ENCODE measurements around the gene RAB10.

RAB10 gene

GRCh38 chr2:26144031-26144430, 110.1 kb downstream of the RAB10 start:
- TF ChIP-seq POLR2AphosphoS5 (IDR thresholded peaks at IDR 0.05; ENCODE audit: low read depth, low read length) (no peak), SIN3A (IDR thresholded peaks at IDR 0.05; ENCODE audit: borderline replicate concordance, insufficient read depth, low read length) (no peak), FOXP2 (optimal IDR thresholded peaks at IDR 0.05; ENCODE audit: borderline replicate concordance, extremely low read depth, extremely low read length, insufficient read depth) (no peak), REST (IDR thresholded peaks at IDR 0.05; ENCODE audit: insufficient read depth in 1 of 2, low read depth in 2 of 2, low read length in 2 of 2) (no peak), TAF1 (IDR thresholded peaks at IDR 0.05; ENCODE audit: borderline replicate concordance, insufficient read depth, low read length) (no peak)

GRCh38 chr2:26144953-26145680, 111.2 kb downstream of the RAB10 start:
- no peak for TF ChIP-seq POLR2AphosphoS5 (IDR thresholded peaks at IDR 0.05; ENCODE audit: low read depth, low read length)
- TF ChIP-seq TAF1 (IDR thresholded peaks at IDR 0.05; ENCODE audit: borderline replicate concordance, insufficient read depth, low read length): no peak
- no peak for TF ChIP-seq FOXP2 (optimal IDR thresholded peaks at IDR 0.05; ENCODE audit: borderline replicate concordance, extremely low read depth, extremely low read length, insufficient read depth)
- no peak for TF ChIP-seq REST (IDR thresholded peaks at IDR 0.05; ENCODE audit: insufficient read depth in 1 of 2, low read depth in 2 of 2, low read length in 2 of 2)
- TF ChIP-seq SIN3A (IDR thresholded peaks at IDR 0.05; ENCODE audit: borderline replicate concordance, insufficient read depth, low read length): no peak

GRCh38 chr2:26148501-26148900, 114.6 kb downstream of the RAB10 start:
- TF ChIP-seq FOXP2 (optimal IDR thresholded peaks at IDR 0.05; ENCODE audit: borderline replicate concordance, extremely low read depth, extremely low read length, insufficient read depth) (no peak), REST (IDR thresholded peaks at IDR 0.05; ENCODE audit: insufficient read depth in 1 of 2, low read depth in 2 of 2, low read length in 2 of 2) (peak; percentile 76 to 91)

- TF ChIP-seq POLR2AphosphoS5 (IDR thresholded peaks at IDR 0.05; ENCODE audit: low read depth, low read length) (no peak), FOXP2 (optimal IDR thresholded peaks at IDR 0.05; ENCODE audit: borderline replicate concordance, extremely low read depth, extremely low read length, insufficient read depth) (no peak), SIN3A (IDR thresholded peaks at IDR 0.05; ENCODE audit: borderline replicate concordance, insufficient read depth, low read length) (no peak), TAF1 (IDR thresholded peaks at IDR 0.05; ENCODE audit: borderline replicate concordance, insufficient read depth, low read length) (no peak), REST (IDR thresholded peaks at IDR 0.05; ENCODE audit: insufficient read depth in 1 of 2, low read depth in 2 of 2, low read length in 2 of 2) (no peak)
Observed at GRCh38 chr2:26150243-26150642, 116.4 kb downstream of the RAB10 start.

- TF ChIP-seq TAF1 (IDR thresholded peaks at IDR 0.05; ENCODE audit: borderline replicate concordance, insufficient read depth, low read length) (no peak), FOXP2 (optimal IDR thresholded peaks at IDR 0.05; ENCODE audit: borderline replicate concordance, extremely low read depth, extremely low read length, insufficient read depth) (no peak), POLR2AphosphoS5 (IDR thresholded peaks at IDR 0.05; ENCODE audit: low read depth, low read length) (no peak), SIN3A (IDR thresholded peaks at IDR 0.05; ENCODE audit: borderline replicate concordance, insufficient read depth, low read length) (no peak), REST (IDR thresholded peaks at IDR 0.05; ENCODE audit: insufficient read depth in 1 of 2, low read depth in 2 of 2, low read length in 2 of 2) (no peak)
Observed at GRCh38 chr2:26157580-26157979, 123.7 kb downstream of the RAB10 start.

All from PFSK-1 (cell line).